Inflammatory macrophage (primary cell): ENCODE results near the gene MIDN.
"Not testable (repeated sequence)": the region's sequence is repeated elsewhere in the genome, so short reads cannot be mapped to it uniquely, and the experiment has no call there.

ENCODE experiments used
- DNase-seq, 2 donors: peaks; one replicate each; pipeline ENCODE4 v3.0.0-alpha.2; 2020 to 2022

The MIDN gene

GRCh38 chr19:1246265-1247087 lies 1.9 kb upstream of the MIDN start:
- not testable (repeated sequence) for DNase-seq

GRCh38 chr19:1247748-1248138 lies 640 bp upstream of the MIDN start:
- DNase-seq = no peak

- DNase-seq = peak; percentile 75 to 87
Observed at GRCh38 chr19:1248786-1249297, 459 bp downstream of the MIDN start.

DNA sequence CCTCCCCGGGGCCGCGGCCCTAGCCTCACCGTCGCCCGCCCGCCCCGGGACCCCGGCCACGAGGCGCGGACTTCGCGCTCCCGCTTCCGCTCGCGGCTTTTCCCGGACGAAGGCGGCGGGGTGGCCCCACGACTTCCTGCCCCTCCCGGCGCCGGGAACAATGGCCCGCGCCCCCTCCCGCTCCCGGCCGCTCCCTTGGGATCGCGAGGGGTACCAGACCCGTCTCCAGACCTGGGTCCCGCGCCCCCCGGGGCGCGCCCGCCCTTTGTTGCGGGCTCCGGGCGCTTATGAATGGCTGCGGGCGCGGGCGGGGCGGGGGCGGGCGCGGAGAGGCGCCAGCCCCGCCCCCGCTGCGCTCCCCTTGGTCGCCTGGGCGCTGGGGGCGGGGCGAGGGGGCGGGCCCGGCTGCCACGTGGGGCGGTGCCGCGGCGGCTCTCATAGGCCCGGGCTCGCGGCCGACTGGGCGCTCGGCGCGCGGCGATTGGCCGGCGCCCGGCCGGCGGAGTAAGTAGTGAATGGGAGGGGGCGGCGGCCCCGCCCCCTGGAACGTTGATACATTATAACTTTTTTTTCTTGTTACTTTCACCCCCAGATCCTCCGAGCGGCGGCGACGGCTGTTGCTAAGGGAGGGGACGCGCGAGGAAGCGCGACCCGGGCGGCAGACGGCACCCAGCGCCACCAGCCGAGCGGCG lies 1.1 kb downstream of the MIDN start:
- DNase-seq = peak; percentile 96 to 98

- no peak for DNase-seq
Observed at GRCh38 chr19:1249990-1250436, 1.6 kb downstream of the MIDN start.

- peak in 1 of 2 donors; percentile 36 for DNase-seq
Observed at GRCh38 chr19:1250437-1251260, 2.3 kb downstream of the MIDN start.

- peak; percentile 94 to 97 for DNase-seq
Observed at GRCh38 chr19:1251330-1252220, 3.2 kb downstream of the MIDN start.

GRCh38 chr19:1252221-1252820 lies 3.9 kb downstream of the MIDN start:
- peak; percentile 93 to 96 for DNase-seq

DNA sequence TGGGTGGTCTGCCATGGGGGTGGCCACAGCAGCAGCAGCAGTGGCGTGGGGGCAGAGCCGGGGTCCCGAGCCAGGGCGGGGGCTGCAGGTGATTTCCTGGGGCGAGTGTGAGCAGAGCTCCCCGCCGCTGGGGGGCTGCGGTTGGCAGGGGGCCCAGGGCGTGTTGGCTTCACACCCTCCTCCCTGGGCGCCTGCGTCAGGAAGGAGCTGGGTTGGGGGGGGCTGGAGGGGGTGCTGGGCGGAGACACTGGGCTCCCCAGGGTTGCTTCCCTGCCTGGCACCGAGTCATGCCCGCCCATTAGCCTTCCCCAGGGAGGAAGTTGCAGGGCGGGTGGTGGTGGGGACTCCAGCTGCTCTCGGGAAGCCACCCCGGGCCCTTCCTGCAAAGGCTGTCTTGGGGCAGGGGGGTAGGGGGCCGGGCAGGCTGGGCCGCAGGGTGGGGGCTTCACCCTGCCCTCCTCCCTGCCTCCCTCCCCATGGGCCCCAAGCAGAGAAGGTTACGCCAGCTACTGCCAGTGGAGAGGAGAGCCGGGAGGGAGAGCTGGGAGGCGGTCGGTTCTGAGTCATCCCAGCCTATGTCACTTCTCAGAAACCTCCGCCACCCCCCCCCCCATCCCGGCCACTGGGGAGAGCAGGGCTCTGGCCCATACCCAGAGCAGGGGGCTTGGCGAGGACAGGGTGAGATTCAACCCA lies 4.6 kb downstream of the MIDN start:
- DNase-seq = peak; percentile 92 to 94

GRCh38 chr19:1253514-1254080 lies 5.2 kb downstream of the MIDN start:
- no peak for DNase-seq

- peak in 1 of 2 donors; percentile 68 for DNase-seq
Observed at GRCh38 chr19:1254081-1254527, 5.7 kb downstream of the MIDN start.

GRCh38 chr19:1254530-1255185 lies 6.3 kb downstream of the MIDN start:
- no peak for DNase-seq

GRCh38 chr19:1255186-1256161 lies 7.1 kb downstream of the MIDN start:
- DNase-seq = no peak

GRCh38 chr19:1256646-1257474 lies 8.5 kb downstream of the MIDN start:
- no peak for DNase-seq

GRCh38 chr19:1257475-1258162 lies 9.2 kb downstream of the MIDN start:
- DNase-seq = peak in 1 of 2 donors; percentile 47

- no peak for DNase-seq
Observed at GRCh38 chr19:1258163-1258492, 9.7 kb downstream of the MIDN start.

DNA sequence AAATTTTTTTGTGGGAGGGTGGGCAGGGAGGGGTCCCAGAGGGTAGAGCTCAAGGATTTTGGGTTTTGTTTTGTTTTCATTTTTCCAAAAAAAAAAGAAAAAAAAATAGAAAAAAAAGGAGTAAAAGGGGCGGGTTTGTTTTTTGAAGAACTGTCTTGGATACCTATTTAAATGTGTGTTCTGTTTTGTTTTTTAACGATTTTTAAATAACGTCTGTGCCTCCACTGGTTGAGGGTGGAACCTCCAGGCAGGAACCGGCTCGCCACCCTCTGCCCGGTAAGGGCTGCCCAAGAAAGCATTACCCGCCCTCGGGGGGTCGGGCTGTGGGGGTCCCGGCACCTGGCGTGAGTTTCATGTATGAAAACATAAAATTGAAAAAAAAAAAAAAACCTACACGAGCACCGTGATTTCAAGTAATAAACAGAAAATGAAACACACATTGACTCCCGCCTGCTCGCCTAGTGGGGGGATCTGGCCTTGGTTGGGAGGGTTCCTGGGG lies 10.4 kb downstream of the MIDN start:
- DNase-seq = no peak
